ENCODE data around the gene TSPAN7.

Gene TSPAN7

GRCh38 chrX:38594434-38594833 lies 33.1 kb downstream of the TSPAN7 start:
- no peak for DNase-seq (ENCODE audit: low read depth in 1 of 2, low spot score in 1 of 2)

DNA sequence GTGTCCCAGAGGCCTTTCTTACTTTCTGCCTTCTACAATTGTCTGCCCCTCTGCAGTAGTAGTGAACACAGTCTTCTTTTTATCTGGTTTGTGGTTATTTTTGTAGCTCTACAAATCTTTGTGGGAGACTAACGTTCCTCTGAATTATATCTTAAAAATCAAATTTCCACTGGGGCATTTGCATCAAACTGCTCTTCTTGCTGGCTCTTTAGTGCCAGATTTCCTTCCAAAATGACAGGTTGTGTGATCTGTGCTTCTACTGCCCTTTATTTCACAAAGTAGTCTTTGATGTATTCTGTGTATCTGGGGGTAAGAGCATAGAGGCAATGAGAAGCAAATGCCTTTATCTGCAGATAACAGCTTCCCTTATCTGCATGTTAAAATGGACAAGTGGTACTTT lies 34.5 kb downstream of the TSPAN7 start:
- DNase-seq (ENCODE audit: low read depth in 1 of 2, low spot score in 1 of 2): no peak

- DNase-seq (ENCODE audit: low read depth in 1 of 2, low spot score in 1 of 2): no peak
Measured at GRCh38 chrX:38596939-38597338, 35.6 kb downstream of the TSPAN7 start.

DNA sequence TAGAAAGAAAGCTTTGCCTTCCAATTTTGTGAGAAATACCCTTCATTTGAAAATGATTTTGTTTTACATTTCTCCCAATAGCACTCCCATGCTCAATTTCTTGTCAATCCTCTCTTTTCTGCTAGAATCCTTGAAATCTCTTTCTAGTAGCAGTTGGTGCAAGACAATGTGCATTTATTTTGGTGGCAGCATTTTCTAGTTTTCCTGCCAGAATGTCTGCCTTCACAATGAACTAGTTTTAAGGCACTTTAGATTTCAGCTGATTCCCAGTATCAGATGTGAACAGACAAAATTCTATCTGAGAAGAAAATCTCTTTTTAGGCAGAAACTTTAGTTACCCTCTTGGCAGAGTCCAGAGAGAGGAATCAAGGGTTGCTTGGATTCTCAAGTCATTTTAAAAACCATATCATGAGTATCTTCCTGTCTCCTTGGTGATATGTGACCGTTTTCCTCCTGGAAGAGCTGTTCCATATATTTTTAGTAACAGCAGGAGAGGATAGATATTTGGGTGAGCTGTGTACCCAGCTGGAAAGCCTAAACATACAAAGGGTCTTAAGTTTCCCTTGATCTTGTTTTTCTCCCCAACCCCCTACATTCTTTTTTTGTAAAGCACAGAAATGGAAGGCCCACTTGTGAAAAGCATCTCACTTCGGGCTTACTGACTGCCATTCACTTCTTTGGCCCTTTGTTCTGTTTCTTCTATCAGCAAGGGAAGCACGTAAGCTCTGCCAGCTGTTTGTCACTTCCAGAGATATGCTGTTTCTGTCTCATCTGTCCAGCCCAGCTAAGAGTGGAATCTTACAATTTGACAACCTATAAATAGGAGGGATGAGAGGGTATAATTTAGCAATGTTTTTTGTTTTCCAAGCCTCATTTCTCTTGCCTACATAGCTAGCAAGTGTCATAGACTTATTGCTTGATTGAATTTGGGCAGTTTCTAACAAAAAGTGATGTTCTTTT lies 38.7 kb downstream of the TSPAN7 start:
- no peak for DNase-seq (ENCODE audit: low read depth in 1 of 2, low spot score in 1 of 2)

DNA sequence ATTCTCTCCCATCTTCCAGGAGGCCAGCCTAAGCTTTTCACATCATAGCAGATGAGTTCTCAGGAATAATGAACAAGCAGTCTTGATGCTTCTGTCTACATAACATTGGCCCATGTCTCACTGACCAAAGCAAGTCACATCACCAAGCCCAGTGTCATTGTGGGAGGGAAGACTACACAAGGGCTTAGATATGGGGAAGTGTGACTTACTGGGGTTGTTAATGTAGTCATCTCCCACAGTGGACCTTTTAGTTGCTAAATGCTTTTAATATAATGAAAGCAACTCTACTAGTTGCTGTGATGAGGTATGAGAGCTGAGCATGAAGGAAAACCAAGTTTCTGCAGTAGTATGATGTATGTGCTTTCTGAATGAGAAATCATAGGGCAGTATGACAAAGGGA lies 40.5 kb downstream of the TSPAN7 start:
- DNase-seq (ENCODE audit: low read depth in 1 of 2, low spot score in 1 of 2): no peak

GRCh38 chrX:38606821-38607220 lies 45.5 kb downstream of the TSPAN7 start:
- DNase-seq (ENCODE audit: low read depth in 1 of 2, low spot score in 1 of 2): no peak

- DNase-seq (ENCODE audit: low read depth in 1 of 2, low spot score in 1 of 2): no peak
Measured at GRCh38 chrX:38607976-38608375, 46.6 kb downstream of the TSPAN7 start.

DNA sequence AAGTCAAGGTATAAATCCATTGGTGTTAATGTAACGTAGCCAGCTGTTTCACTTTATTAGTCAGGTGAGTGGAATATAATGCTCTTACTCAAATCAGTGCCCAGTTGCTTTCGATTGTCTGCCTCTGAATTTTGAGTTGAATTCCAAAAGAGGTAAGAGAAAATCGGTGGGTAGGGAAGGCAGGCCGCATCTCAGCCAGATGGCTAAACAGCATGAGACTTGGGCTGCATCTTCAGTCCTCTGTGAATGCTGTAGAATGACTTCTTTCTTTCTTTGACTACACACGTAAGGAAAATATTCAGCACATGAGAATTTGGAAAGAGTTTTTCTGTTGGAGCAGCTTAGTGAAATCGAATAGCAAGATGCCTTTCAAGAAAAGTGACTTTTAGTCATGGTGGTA lies 49.5 kb downstream of the TSPAN7 start:
- DNase-seq (ENCODE audit: low read depth in 1 of 2, low spot score in 1 of 2): no peak

GRCh38 chrX:38612281-38612680 lies 50.9 kb downstream of the TSPAN7 start:
- no peak for DNase-seq (ENCODE audit: low read depth in 1 of 2, low spot score in 1 of 2)

GRCh38 chrX:38614485-38614884 lies 53.1 kb downstream of the TSPAN7 start:
- DNase-seq (ENCODE audit: low read depth in 1 of 2, low spot score in 1 of 2): no peak

GRCh38 chrX:38616904-38617303 lies 55.6 kb downstream of the TSPAN7 start:
- DNase-seq (ENCODE audit: low read depth in 1 of 2, low spot score in 1 of 2): no peak

- DNase-seq (ENCODE audit: low read depth in 1 of 2, low spot score in 1 of 2): no peak
Measured at GRCh38 chrX:38618180-38618579, 56.8 kb downstream of the TSPAN7 start.

GRCh38 chrX:38620623-38621022 lies 59.3 kb downstream of the TSPAN7 start:
- DNase-seq (ENCODE audit: low read depth in 1 of 2, low spot score in 1 of 2): no peak

GRCh38 chrX:38626296-38626695 lies 65.0 kb downstream of the TSPAN7 start:
- no peak for DNase-seq (ENCODE audit: low read depth in 1 of 2, low spot score in 1 of 2)

DNA sequence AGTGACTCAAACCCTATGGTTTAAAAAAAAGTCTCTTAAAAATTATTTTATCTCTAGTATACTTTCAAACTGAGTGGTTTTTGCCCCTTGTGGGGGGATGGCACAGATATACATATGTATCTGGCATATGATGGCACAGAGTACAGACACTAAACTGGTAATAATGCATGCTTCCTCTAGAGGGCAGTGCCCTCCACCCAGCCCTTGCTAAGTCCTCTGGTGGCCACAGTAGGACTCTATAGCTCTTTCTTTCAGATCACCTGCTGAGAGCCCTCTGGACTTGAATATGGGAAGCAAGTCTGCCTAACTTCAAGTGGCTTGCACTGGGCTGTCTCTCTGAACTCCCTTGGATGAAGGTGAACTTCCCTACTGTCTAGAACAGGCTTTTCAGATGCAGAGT lies 66.3 kb downstream of the TSPAN7 start:
- no peak for DNase-seq (ENCODE audit: low read depth in 1 of 2, low spot score in 1 of 2)

DNA sequence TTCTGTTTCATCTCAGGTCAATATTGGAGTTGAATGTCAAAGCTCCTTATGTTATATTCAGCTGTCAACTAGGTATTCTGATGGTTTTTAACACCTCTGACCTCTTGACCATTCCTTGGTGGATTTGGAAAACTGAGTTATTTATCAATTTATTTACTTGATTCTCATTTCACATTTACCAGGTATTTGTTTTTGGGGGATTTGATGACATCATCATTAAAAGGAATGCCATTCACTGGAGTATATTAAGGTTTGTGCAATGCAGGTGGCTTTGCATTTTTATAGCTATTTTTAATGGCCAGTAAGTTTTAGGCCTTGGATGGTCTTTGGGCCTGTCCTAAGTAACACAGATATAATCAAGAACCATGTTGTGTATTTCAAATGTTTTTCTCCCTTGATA lies 67.2 kb downstream of the TSPAN7 start:
- no peak for DNase-seq (ENCODE audit: low read depth in 1 of 2, low spot score in 1 of 2)

GRCh38 chrX:38632516-38632915 lies 71.2 kb downstream of the TSPAN7 start:
- DNase-seq (ENCODE audit: low read depth in 1 of 2, low spot score in 1 of 2): no peak

- no peak for DNase-seq (ENCODE audit: low read depth in 1 of 2, low spot score in 1 of 2)
Measured at GRCh38 chrX:38634665-38635064, 73.3 kb downstream of the TSPAN7 start.

DNA sequence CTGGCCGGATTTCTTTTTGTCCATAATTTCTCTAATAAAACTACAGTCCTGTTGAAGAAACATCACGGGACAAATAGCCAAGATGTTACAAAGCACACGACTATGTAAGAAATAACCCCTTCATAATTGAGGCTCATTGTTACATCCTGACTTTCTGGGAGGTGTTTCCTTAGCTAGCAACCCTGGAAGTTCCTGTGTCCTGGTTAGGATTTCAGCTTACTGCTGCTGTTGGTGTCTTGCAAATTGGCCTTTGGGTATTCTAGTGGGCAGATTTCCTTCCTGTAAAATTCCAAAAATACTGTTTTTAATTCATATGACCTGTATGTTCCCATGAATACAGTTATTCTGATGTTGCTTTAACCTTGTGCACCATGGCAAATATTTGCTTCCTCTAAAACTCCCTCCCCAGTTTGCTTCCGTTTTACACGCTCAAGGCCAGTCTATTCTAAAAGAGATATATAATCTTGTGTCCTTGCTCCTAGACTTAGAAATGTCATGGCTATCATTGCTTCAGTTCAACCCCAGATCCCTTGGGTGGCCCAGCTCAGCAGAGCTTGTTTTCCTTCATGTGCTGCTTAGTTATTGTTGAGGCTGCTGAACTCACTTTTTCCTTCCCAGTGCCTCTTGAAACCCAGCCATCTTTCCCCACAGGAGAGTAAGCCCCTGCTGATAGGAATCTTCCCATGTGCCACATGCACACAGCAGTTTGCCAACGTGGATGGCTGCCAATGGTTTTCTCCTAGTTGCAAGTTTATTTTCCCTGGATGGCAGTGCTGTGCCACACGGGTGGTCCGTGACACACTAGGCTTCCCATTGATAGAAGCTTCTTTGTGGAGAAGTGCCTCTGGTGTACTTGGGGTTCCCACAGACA lies 75.8 kb downstream of the TSPAN7 start:
- no peak for DNase-seq (ENCODE audit: low read depth in 1 of 2, low spot score in 1 of 2)

- no peak for DNase-seq (ENCODE audit: low read depth in 1 of 2, low spot score in 1 of 2)
Measured at GRCh38 chrX:38638952-38639529, 77.7 kb downstream of the TSPAN7 start.

DNA sequence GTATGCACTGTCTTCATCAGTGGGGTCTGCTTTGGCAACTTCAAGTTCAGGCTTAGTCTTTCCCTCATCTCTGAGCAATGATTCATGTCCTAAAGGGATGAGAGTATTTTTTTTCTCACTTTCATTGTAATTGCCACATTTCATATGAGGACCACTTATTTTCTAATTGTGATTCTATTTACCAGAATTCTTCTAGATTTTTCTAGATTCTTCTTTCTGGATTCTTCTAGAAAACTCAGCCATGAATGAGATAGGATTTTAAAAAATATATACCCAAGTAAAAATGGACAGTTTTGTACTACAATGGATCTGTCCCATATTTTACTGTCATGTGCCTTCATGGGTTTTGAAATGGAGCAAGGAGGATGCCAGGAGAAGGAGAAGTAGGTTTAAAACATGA lies 78.4 kb downstream of the TSPAN7 start:
- DNase-seq (ENCODE audit: low read depth in 1 of 2, low spot score in 1 of 2): no peak

GRCh38 chrX:38641197-38641596 lies 79.9 kb downstream of the TSPAN7 start:
- no peak for DNase-seq (ENCODE audit: low read depth in 1 of 2, low spot score in 1 of 2)
